Keratinocyte (primary cell): ENCODE data around the gene SHANK1.

Experiments
- CTCF ChIP-seq, 3 experiments: IDR thresholded peaks in 1 of 3; conservative IDR thresholded peaks in 1 of 3; optimal IDR thresholded peaks in 1 of 3; 2 replicates in 2 of 3; 3 replicates in 1 of 3; pipeline versions ENCODE3 to v1.5.1; 2011; ENCODE audit warnings: low read length in 3 of 3, mild to moderate bottlenecking in 3 of 3, moderate library complexity in 2 of 3, control low read depth in 1 of 3, inconsistent platforms in 1 of 3; ENCODE audit not compliant: insufficient read depth in 2 of 3; ENCODE audit errors: extremely low read depth in 1 of 3
- EZH2 ChIP-seq: IDR thresholded peaks from one replicate; pipeline ENCODE4 v1.6.1; 2012; ENCODE audit warnings: inconsistent platforms, mild to moderate bottlenecking, low read length, moderate library complexity

DNA sequence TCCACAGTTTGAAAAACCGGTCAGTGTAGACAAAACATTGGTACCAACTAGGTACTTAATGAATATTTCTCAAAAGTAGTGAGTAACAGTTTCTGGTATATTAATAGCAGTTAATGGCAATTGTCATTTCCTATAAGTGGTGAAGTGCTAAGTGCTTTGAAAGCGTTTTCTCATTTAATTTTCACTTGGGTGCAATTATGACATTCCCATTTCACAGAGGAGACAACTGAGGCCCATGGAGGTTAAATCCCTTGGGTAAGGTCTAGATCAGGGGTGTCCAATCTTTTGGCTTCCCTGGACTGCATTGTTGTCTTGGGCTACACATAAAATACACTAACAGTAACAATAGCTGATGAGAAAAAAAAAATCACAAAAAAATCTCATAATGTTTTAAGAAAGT lies 79.2 kb downstream of the SHANK1 start:
- peak; percentile 59 for TF ChIP-seq EZH2
- no peak for TF ChIP-seq CTCF (optimal IDR thresholded peaks at IDR 0.05 in 1 of 3, IDR thresholded peaks at IDR 0.05 in 1 of 3, conservative IDR thresholded peaks at IDR 0.05 in 1 of 3; ENCODE audit: extremely low read depth in 1 of 3, insufficient read depth in 2 of 3, low read length in 3 of 3)
